AG04450 (cell line): ENCODE data around the gene NHEJ1. TPM values are rescaled to one million over a fixed set of nuclear protein-coding genes. Genes with fewer than 3 reads are reported as not detected.

Experiments
- CTCF ChIA-PET: fragments of 300-600, 350-600 bp; formaldehyde crosslinking; extraction: SDS; loops from one replicate; lab custom pipeline; 2022; ENCODE audit warnings: antibody characterized with exemption, inconsistent platforms; lab: Charles Lee
- POLR2A ChIA-PET: fragments of 350-600 bp; formaldehyde crosslinking; extraction: SDS; loops from one replicate; lab custom pipeline; 2021; ENCODE audit warnings: antibody characterized with exemption, inconsistent platforms; lab: Yijun Ruan, JAX
- DNase-seq: peaks from one replicate; pipeline ENCODE4 v3.0.0-alpha.2; 2011; ENCODE audit warnings: low read depth, low spot score
- H3K27ac ChIP-seq: one replicate; pipeline ENCODE4 v1.5.1; 2012; ENCODE audit warnings: low read depth, low read length, control low read depth
- H3K27me3 ChIP-seq: one replicate; pipeline ENCODE4 v1.6.0; 2012; ENCODE audit warnings: low read length; ENCODE audit not compliant: control insufficient read depth, insufficient read depth
- H3K4me3 ChIP-seq: 2 replicates; pipeline ENCODE4 v1.5.1; 2011; ENCODE audit warnings: mild to moderate bottlenecking, low read depth, low read length, control low read depth
- H3K9me3 ChIP-seq: 2 replicates; pipeline ENCODE4 v1.5.1; 2012; ENCODE audit warnings: low read length; ENCODE audit not compliant: control insufficient read depth, insufficient read depth
- CTCF ChIP-seq: IDR thresholded peaks from 2 replicates; pipeline ENCODE4 v1.5.1; 2011; ENCODE audit warnings: low read depth, low read length, control low read depth, inconsistent platforms
- polyA plus RNA-seq: library from polyadenylated mRNA; depleted of rRNA; stranded (reverse); fragments of >200 nt; gene quantifications from 2 replicates; pipeline ENCODE4 v1.2.3, GENCODE V29; 2011

Gene NHEJ1
- polyA plus RNA-seq, 1 experiment = 21.9 TPM

GRCh38 chr2:219207134-219207883 lies 46.7 kb upstream of the NHEJ1 start:
- H3K27me3 ChIP-seq = no peaks in the 10 kb centered on the region
- ChIA-PET CTCF (interaction anchor here (1.8 to 2.6 kb wide), 3 partner anchors 48 to 88 kb away, joined by 5 to 9 read pairs (median 6); partner anchors contain the start of gene NHEJ1), POLR2A (interaction anchor here (0.5 to 3.6 kb wide), 11 partner anchors 8 to 181 kb away, joined by 3 to 37 read pairs (median 3); partner anchors contain the start of genes ABCB6, ANKZF1, ATG9A and CNPPD1)
- no peaks in the 10 kb centered on the region; the same call in none of the 2 replicates for H3K9me3 ChIP-seq
- peak overlapping the region; percentile 83 for H3K4me3 ChIP-seq
- peak overlapping the region; percentile 78 for H3K27ac ChIP-seq
- DNase-seq = no peak
- no peak for TF ChIP-seq CTCF

- peaks cover under 1% of the 10 kb centered on the region for H3K9me3 ChIP-seq
- ChIA-PET POLR2A (interaction anchor here (0.6 to 3.6 kb wide), 10 partner anchors 9 to 182 kb away, joined by 3 to 37 read pairs (median 4); partner anchors contain the start of genes ABCB6, CNPPD1, GLB1L and STK16), CTCF (interaction anchor here (0.6 to 2.6 kb wide), 8 partner anchors 30 to 308 kb away, joined by 3 to 9 read pairs (median 3); partner anchors contain the start of gene CNPPD1)
- no peaks in the 10 kb centered on the region for H3K27me3 ChIP-seq
- peak; percentile 69 for DNase-seq
- H3K27ac ChIP-seq = peak within 1 kb of the TSS; percentile 78
- TF ChIP-seq CTCF = no peak; the same call in 1 of the 2 replicates
- peak within 1 kb of the TSS; percentile 83 for H3K4me3 ChIP-seq
Measured at GRCh38 chr2:219206328-219207133, 45.9 kb upstream of the NHEJ1 start, which contains the start of gene ZFAND2B. ZFAND2B (plus strand) TSS chr2:219206782; CDS start chr2:219206988, 206 bp downstream.

GRCh38 chr2:219205981-219206327 lies 45.3 kb upstream of the NHEJ1 start:
- ChIA-PET POLR2A (interaction anchor here (1.0 to 3.6 kb wide), 7 partner anchors 12 to 43 kb away, joined by 3 to 37 read pairs (median 4); partner anchors contain the start of genes ABCB6, CNPPD1, GLB1L and STK16), CTCF (interaction anchor here (0.6 to 1.9 kb wide), 7 partner anchors 30 to 307 kb away, joined by 3 to 5 read pairs (median 3); partner anchors contain the start of gene CNPPD1)
- no peak for DNase-seq
- peaks cover 3% of the 10 kb centered on the region for H3K9me3 ChIP-seq
- H3K27me3 ChIP-seq = no peaks in the 10 kb centered on the region
- H3K27ac ChIP-seq = peak overlapping the region; percentile 52
- peak overlapping the region; percentile 80 for H3K4me3 ChIP-seq
- TF ChIP-seq CTCF = no peak

GRCh38 chr2:219205165-219205538 lies 44.5 kb upstream of the NHEJ1 start:
- DNase-seq = no peak
- ChIA-PET CTCF (interaction anchor here (1.4 kb wide), 1 partner anchor 90 kb away, joined by 3 read pairs; no protein-coding TSS in a partner anchor), POLR2A (interaction anchor here (0.7 kb wide), 1 partner anchor 179 kb away, joined by 3 read pairs; no protein-coding TSS in a partner anchor)

More at GRCh38 chr2:219205165-219205538, 44.5 kb upstream of the NHEJ1 start:
- no peak overlapping the region for H3K27ac ChIP-seq
- TF ChIP-seq CTCF = no peak
- no peak overlapping the region for H3K4me3 ChIP-seq
- H3K27me3 ChIP-seq = no peaks in the 10 kb centered on the region
- H3K9me3 ChIP-seq = peaks cover 3% of the 10 kb centered on the region
